ENCODE results near the gene DDX31.

The DDX31 gene

GRCh38 chr9:132674485-132674884 lies 4.7 kb upstream of the DDX31 start:
- in situ Hi-C loops (cut with HindIII; ENCODE audit: low sequenced_read_pairs): loop anchor here (5.0 kb wide), 1 partner anchor 77 kb away; no protein-coding TSS in a partner anchor

DNA sequence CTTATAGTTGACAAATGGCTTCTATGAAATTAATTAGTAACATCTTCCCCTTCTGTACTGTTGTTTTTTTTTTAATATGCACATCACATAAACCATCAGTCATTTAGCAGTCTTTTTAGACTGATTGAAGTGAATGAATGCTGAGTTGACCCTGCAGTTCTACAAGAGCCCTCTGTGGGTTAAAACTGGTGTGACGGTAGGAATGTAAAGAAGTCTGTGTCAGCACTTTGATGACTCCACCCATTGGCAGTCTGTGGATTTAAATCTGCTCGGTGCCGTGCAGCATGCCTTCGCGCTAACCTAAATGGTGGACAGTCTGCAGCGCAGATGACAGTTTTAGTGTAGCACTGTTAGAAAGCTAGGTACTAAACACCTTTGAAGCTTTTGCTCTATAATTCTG lies 3.6 kb upstream of the DDX31 start:
- in situ Hi-C loops (cut with HindIII; ENCODE audit: low sequenced_read_pairs): loop anchor here (5.0 kb wide), 1 partner anchor 76 kb away; no protein-coding TSS in a partner anchor

DNA sequence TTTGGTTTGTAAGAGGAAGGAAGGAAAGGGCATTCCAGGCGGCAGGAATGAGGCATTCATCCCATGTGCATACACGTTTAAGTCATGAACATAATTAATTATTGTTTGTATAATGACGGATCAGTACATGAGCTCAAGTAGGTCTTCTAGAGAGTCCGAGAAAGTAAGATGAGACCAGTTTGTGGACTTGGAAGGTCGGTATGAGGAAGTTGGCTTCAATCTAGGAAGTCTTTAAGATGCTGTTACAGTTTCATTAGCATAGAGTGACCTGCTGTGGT lies 2.6 kb upstream of the DDX31 start:
- in situ Hi-C loops (cut with HindIII; ENCODE audit: low sequenced_read_pairs): loop anchor here (5.0 kb wide), 1 partner anchor 75 kb away; no protein-coding TSS in a partner anchor

DNA sequence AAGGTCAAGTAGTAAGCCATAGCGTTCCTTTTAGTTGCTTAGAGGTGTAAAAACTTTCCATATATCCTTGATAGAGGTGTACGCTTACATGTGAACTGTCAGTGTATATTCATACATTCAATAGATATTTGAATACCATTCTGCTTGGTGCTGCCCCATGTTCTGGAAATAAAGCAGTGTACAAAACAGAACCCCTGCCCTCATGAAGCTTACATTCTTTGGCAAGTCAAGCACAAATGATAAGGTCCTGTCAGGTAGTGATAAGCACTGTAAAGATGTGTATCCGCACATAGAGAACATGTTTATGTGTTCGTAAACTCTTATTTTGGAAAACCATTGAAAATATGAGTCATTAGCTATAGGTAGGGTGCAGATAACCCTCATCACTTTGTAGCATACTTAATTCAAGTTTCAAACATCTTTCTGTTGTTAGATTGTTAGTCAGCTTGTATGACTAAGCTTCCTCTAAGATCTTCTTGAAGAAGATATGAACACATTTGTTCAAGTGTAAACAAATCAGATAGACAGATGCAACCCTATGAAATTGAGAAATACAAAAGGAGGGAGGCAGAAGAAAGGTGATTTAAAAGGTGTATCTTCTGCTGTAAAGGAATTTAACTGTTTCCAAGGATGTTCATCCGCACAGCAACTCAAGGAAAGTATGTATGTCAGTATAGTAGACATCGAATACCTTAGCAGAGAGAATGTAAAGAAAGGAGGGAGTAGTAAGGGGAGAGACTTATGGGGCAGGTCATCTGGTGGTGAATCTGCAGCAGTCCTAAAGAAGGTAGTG lies 2.0 kb upstream of the DDX31 start:
- in situ Hi-C loops (cut with HindIII; ENCODE audit: low sequenced_read_pairs): loop anchor here (5.0 kb wide), 1 partner anchor 75 kb away; no protein-coding TSS in a partner anchor

GRCh38 chr9:132670457-132671391 lies 941 bp upstream of the DDX31 start, which contains the start of gene GTF3C4:
GTF3C4 (plus strand) TSS chr9:132670464; CDS start chr9:132670599, 135 bp downstream.
- in situ Hi-C loops (cut with HindIII; ENCODE audit: low sequenced_read_pairs): loop anchor here (5.0 kb wide), 1 partner anchor 73 kb away; no protein-coding TSS in a partner anchor

DNA sequence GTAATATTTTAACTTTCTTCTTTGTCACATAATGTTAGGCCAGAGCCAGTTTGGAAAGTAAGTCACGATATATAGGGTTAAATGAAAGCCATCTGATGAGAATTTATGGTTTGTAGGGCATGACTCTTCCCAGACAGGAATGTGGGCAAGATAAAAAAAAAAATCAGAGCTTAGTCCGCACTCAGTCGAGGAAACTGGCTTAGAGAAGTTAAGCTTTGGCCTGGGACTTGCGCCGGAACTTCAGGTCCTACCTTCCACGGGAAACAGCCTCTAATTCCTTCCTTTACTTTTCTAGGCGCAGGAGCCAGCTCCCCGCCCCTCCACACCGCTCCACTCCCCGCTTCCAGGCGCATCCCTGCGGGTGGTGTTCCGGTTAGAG lies 475 bp downstream of the DDX31 start:
- in situ Hi-C loops (cut with HindIII; ENCODE audit: low sequenced_read_pairs): loop anchor here (10.0 kb wide), 1 partner anchor 185 kb away; no protein-coding TSS in a partner anchor

DNA sequence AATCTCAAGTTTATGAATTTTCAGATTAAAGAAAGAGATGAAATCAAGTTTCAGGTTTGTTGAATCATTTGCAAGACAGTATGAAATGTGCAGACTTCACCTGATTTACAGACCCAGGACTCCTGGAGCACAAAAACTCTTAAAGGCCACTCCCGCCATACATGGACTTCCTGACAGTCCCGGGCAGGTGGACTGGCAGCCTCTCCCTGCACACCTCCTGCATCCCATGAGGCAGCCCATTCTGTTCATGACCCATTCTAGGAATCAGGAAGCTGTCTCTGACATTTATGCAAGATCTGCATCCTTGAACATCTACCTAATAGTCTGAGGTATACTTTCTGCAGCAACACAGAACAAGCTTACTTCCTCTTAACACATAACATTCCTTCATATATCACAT lies 5.9 kb downstream of the DDX31 start:
- in situ Hi-C loops (cut with HindIII; ENCODE audit: low sequenced_read_pairs): loop anchor here (10.0 kb wide), 1 partner anchor 179 kb away; no protein-coding TSS in a partner anchor

DNA sequence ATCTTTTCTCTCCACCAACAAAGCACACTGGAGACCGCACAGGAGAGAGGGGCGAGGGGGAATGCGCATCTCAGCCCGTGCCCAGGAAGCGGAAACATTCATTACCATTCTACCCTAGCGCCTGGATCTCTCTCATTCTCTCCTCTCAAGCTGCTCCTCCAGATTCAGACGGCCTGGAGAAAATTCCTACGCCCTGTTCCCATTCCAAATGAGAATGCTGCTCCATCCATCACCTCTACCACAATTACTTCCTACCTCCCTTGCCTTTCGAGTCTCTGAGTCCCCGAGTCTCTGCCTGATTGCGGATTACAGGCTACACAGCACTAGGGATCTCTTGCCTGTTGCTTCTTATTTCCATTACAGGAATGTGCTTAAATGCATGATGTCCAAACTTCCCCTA lies 6.7 kb downstream of the DDX31 start:
- in situ Hi-C loops (cut with HindIII; ENCODE audit: low sequenced_read_pairs): loop anchor here (10.0 kb wide), 1 partner anchor 178 kb away; no protein-coding TSS in a partner anchor

GRCh38 chr9:132662152-132662945 lies 7.4 kb downstream of the DDX31 start:
- in situ Hi-C loops (cut with HindIII; ENCODE audit: low sequenced_read_pairs): loop anchor here (10.0 kb wide), 1 partner anchor 178 kb away; no protein-coding TSS in a partner anchor

- in situ Hi-C loops (cut with HindIII; ENCODE audit: low sequenced_read_pairs): no loop called here
Observed at GRCh38 chr9:132656299-132656698, 13.5 kb downstream of the DDX31 start.

DNA sequence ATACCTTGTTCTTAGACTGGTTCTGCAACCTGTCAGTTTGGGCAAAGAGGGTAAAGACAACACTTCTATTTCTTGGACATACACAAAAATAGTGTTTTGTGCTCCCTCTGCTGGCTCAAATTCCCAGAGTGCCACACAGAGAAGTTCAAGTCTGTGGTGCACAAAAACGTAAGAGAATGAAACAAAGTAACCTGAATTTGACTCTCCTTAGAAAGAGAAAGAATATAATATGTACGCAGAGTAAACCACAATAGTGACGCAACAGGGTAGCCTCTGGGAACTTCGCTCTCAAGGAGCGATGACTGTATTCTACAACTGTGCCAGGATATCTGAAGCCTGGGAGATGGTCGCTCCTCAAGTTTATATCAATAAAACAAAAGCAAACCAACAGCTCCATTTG lies 18.5 kb downstream of the DDX31 start:
- in situ Hi-C loops (cut with HindIII; ENCODE audit: low sequenced_read_pairs): no loop called here

GRCh38 chr9:132648685-132649084 lies 21.1 kb downstream of the DDX31 start:
- in situ Hi-C loops (cut with HindIII; ENCODE audit: low sequenced_read_pairs): no loop called here

GRCh38 chr9:132648283-132648682 lies 21.5 kb downstream of the DDX31 start:
- in situ Hi-C loops (cut with HindIII; ENCODE audit: low sequenced_read_pairs): no loop called here

- in situ Hi-C loops (cut with HindIII; ENCODE audit: low sequenced_read_pairs): no loop called here
Observed at GRCh38 chr9:132647806-132648205, 22.0 kb downstream of the DDX31 start.

DNA sequence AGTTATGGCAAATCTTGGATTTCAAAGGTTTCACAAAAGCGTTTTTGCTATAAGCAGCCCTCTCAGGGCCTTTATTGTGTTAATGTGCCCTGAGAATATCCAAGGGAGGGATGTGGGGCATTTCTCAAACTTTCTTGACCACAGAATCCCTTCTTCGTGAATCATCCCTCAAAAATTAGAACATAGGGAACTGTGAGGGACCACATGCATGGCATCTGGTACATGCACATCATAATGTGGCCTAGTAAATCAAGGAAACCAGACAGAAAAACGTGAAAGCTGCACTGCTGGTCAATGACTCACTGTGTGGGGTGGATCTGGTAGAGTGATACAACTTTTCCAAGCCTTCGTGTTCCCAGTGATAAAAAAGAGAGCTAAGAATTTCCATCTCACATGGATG lies 22.4 kb downstream of the DDX31 start:
- in situ Hi-C loops (cut with HindIII; ENCODE audit: low sequenced_read_pairs): no loop called here

GRCh38 chr9:132646726-132647125 lies 23.1 kb downstream of the DDX31 start:
- in situ Hi-C loops (cut with HindIII; ENCODE audit: low sequenced_read_pairs): no loop called here

DNA sequence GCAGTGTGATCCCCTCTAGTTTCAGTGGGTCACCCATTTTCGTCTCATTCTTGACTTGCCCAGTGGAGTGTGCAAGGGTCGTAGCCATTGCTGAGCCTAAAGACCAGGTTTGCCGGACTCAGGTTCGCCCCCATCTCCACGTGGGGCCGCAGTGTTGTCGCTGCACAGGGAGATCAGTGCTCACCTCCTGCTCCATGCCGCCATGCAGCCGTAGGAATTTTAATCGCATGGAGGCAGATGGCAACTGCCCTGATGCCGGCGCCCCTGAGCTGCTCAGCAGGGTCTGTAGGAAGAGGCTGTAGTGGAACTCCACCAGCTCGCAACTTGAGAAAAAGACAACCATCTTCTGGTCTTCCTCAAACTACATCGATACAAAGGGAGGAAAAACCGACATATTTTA lies 24.1 kb downstream of the DDX31 start:
- in situ Hi-C loops (cut with HindIII; ENCODE audit: low sequenced_read_pairs): no loop called here

- in situ Hi-C loops (cut with HindIII; ENCODE audit: low sequenced_read_pairs): no loop called here
Observed at GRCh38 chr9:132645306-132645705, 24.5 kb downstream of the DDX31 start.

GRCh38 chr9:132644251-132644650 lies 25.5 kb downstream of the DDX31 start:
- in situ Hi-C loops (cut with HindIII; ENCODE audit: low sequenced_read_pairs): no loop called here

DNA sequence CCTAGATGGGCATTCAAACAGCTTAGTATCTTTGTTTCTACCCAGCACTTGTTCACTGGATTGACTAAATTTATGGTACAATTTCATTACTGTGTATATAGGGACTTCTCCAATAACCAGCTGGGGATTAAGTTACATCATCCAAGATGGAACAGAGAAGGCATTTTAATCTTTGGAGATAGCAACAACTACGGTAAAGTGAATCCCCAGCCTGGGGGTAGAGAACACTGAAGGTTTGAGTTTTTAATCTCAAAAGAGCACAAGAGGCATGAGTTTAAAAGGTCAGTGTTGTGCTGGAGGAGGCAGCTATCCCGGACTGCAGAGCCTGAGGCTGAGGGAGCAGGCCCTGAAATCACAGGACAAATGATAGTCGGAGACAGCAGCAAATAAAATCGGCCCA lies 28.6 kb downstream of the DDX31 start:
- in situ Hi-C loops (cut with HindIII; ENCODE audit: low sequenced_read_pairs): no loop called here

- in situ Hi-C loops (cut with HindIII; ENCODE audit: low sequenced_read_pairs): no loop called here
Observed at GRCh38 chr9:132639322-132639721, 30.5 kb downstream of the DDX31 start.

Measured in endothelial cell of hepatic sinusoid (primary cell).